CD4-positive, alpha-beta memory T cell (primary cell): ENCODE results near the gene OAF. TPM values are rescaled to one million over a fixed set of nuclear protein-coding genes. Genes with fewer than 3 reads are reported as not detected.

Source experiments
- CTCF ChIA-PET: fragments of 350-600 bp; sonication (Branson Sonifier 250); formaldehyde crosslinking; loops from one replicate; lab custom pipeline; 2021; ENCODE audit warnings: inconsistent platforms; ENCODE audit not compliant: partially characterized antibody; lab: Charles Lee
- POLR2A ChIA-PET: fragments of 350-600 bp; sonication (Branson Sonifier 250); formaldehyde crosslinking; loops from one replicate; lab custom pipeline; 2021; ENCODE audit not compliant: partially characterized antibody; lab: Charles Lee
- DNase-seq, 5 donors: peaks; one replicate each; pipeline versions ENCODE4 v3.0.0 to v3.0.0-alpha.2; 2020 to 2022; ENCODE audit warnings: mixed read lengths in 1 of 5
- H3K27ac ChIP-seq: one replicate; pipeline ENCODE4 v1.7.0; 2013; ENCODE audit warnings: low read depth, low read length
- H3K27me3 ChIP-seq: 2 replicates; pipeline ENCODE4 v1.7.0; 2013; ENCODE audit warnings: mild to moderate bottlenecking, low read length, moderate library complexity; ENCODE audit not compliant: insufficient read depth
- H3K36me3 ChIP-seq: 2 replicates; pipeline ENCODE4 v1.7.0; 2013; ENCODE audit warnings: mild to moderate bottlenecking, low read length, moderate library complexity; ENCODE audit not compliant: insufficient read depth
- H3K4me1 ChIP-seq: 2 replicates; pipeline ENCODE4 v1.7.0; 2013; ENCODE audit warnings: mild to moderate bottlenecking, low read length, moderate library complexity; ENCODE audit not compliant: insufficient read depth
- H3K4me3 ChIP-seq, 2 donors: one replicate each; pipeline ENCODE4 v1.7.0; 2013; ENCODE audit warnings: low read length in 2 of 2, mild to moderate bottlenecking in 1 of 2
- H3K9me3 ChIP-seq, 2 donors: one replicate each; pipeline ENCODE4 v1.7.0; 2013; ENCODE audit warnings: low read length in 2 of 2, control low read depth in 1 of 2; ENCODE audit not compliant: control insufficient read depth in 1 of 2
- H3K27ac Mint-ChIP-seq, 7 donors: one replicate each; pipeline ENCODE4 v1.8.0; 2020 to 2021; ENCODE audit warnings: mixed read lengths in 7 of 7, mild to moderate bottlenecking in 6 of 7, inconsistent platforms in 3 of 7, moderate library complexity in 3 of 7
- H3K27me3 Mint-ChIP-seq, 2 donors: one replicate each; pipeline ENCODE4 v1.8.0; 2020 to 2021; ENCODE audit warnings: mixed read lengths in 2 of 2
- H3K36me3 Mint-ChIP-seq, 2 donors: one replicate each; pipeline ENCODE4 v1.8.0; 2020 to 2021; ENCODE audit warnings: mixed read lengths in 2 of 2, inconsistent platforms in 1 of 2, mild to moderate bottlenecking in 1 of 2
- H3K4me1 Mint-ChIP-seq, 4 donors: one replicate each; pipeline ENCODE4 v1.8.0; 2020 to 2021; ENCODE audit warnings: mixed read lengths in 4 of 4, mild to moderate bottlenecking in 1 of 4
- H3K4me3 Mint-ChIP-seq, 8 donors: one replicate each; pipeline ENCODE4 v1.8.0; 2020 to 2021; ENCODE audit warnings: mixed read lengths in 8 of 8, mild to moderate bottlenecking in 7 of 8, moderate library complexity in 6 of 8, inconsistent platforms in 3 of 8
- H3K9me3 Mint-ChIP-seq, 8 donors: one replicate each; pipeline ENCODE4 v1.8.0; 2020 to 2021; ENCODE audit warnings: mixed read lengths in 8 of 8, mild to moderate bottlenecking in 5 of 8, inconsistent platforms in 3 of 8, moderate library complexity in 1 of 8
- intact Hi-C: fragments of 100-400 bp; cut with micrococcal nuclease; formaldehyde crosslinking; loops from one replicate; pipeline ENCODE4 v1.15.1; 2023
- polyA plus RNA-seq, 2 donors: library from polyadenylated mRNA; unstranded; fragments of 300-500 nt; fragmentation: Illumina TruSeq; gene quantifications; one replicate each; pipeline ENCODE4 v1.2.3, GENCODE V29; 2021
- total RNA-seq, 2 experiments: library from RNA; stranded (reverse); gene quantifications; one replicate each; pipeline ENCODE4 v1.2.3, GENCODE V29; 2021

OAF gene
- total and polyA plus RNA-seq, 4 experiments from 2014 or later: 1.3 to 2.6 (median 1.7) TPM

GRCh38 chr11:120238968-120239620, 28.3 kb downstream of the OAF start:
- Mint-ChIP-seq H3K4me1 (no peaks in the 10 kb centered on the region), H3K9me3 (no peaks in the 10 kb centered on the region), H3K36me3 (no peaks in the 10 kb centered on the region), H3K27me3 (peaks cover 39 to 48% of the 10 kb centered on the region in 2 donors), H3K27ac (peak overlapping the region in 1 of 7 donors; percentile 53), H3K4me3 (no peak overlapping the region)
- no peak for DNase-seq
- no peak overlapping the region for H3K4me3 ChIP-seq
- CTCF ChIA-PET: no interaction called here
- H3K9me3 ChIP-seq: no peaks in the 10 kb centered on the region
- H3K27me3 ChIP-seq: peaks cover 3% of the 10 kb centered on the region
- POLR2A ChIA-PET: no interaction called here
- no peaks in the 10 kb centered on the region for H3K4me1 ChIP-seq
- intact Hi-C loops: loop anchor here (5.0 kb wide), 1 partner anchor 873 kb away; no protein-coding TSS in a partner anchor
- H3K36me3 ChIP-seq: no peaks in the 10 kb centered on the region
- H3K27ac ChIP-seq: no peak overlapping the region

- Histone ChIP-seq H3K36me3 (no peaks in the 10 kb centered on the region), H3K27ac (no peak within 1 kb of the TSS), H3K4me1 (no peaks in the 10 kb centered on the region), H3K4me3 (no peak within 1 kb of the TSS), H3K9me3 (no peaks in the 10 kb centered on the region), H3K27me3 (peaks cover 3% of the 10 kb centered on the region)
- H3K9me3 Mint-ChIP-seq: no peaks in the 10 kb centered on the region
- no peaks in the 10 kb centered on the region for H3K4me1 Mint-ChIP-seq
- POLR2A ChIA-PET: no interaction called here
- no peaks in the 10 kb centered on the region for H3K36me3 Mint-ChIP-seq
- intact Hi-C loops: loop anchor here (5.0 kb wide), 1 partner anchor 872 kb away; no protein-coding TSS in a partner anchor
- DNase-seq: no peak
- CTCF ChIA-PET: interaction anchor here (0.7 kb wide), 1 partner anchor 63 kb away, joined by 3 read pairs; no protein-coding TSS in a partner anchor
- no peak within 1 kb of the TSS for H3K4me3 Mint-ChIP-seq
- H3K27me3 Mint-ChIP-seq: peaks cover 35 to 46% of the 10 kb centered on the region in 2 donors
- peak within 1 kb of the TSS in 1 of 7 donors; percentile 53 for H3K27ac Mint-ChIP-seq
These were observed 29.1 kb downstream of the OAF start, which contains the start of gene POU2F3 for GRCh38 chr11:120239713-120240640. Gene POU2F3, plus strand, starts transcription at chr11:120240140. Its CDS starts 204 bp downstream, at chr11:120240344.

DNA sequence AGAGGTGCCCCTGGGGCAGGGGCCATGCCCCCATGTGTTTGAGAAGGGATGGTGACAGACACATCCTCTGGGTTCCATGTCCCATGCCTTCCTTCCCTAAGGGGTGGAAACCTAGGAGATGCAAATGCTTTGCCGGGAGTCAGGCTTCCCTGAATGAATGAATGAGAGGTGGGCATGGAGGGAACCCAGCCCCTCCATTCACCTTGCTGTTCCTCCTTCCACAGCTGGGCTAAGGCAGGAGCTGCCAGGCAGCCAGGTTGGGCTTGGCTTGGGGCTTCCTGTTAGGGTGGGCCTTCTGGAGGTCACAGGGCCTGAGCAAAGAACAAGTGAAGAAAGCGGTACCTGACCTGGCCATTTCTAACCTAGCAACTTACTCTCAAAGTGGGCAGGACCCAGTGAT, 30.0 kb downstream of the OAF start:
- Mint-ChIP-seq H3K4me1 (no peaks in the 10 kb centered on the region), H3K4me3 (no peak overlapping the region), H3K9me3 (no peaks in the 10 kb centered on the region), H3K27ac (no peak overlapping the region), H3K27me3 (peaks cover 39 to 45% of the 10 kb centered on the region in 2 donors), H3K36me3 (no peaks in the 10 kb centered on the region)
- no peaks in the 10 kb centered on the region for H3K4me1 ChIP-seq
- H3K9me3 ChIP-seq: no peaks in the 10 kb centered on the region
- CTCF ChIA-PET: interaction anchor here (0.7 kb wide), 1 partner anchor 62 kb away, joined by 3 read pairs; no protein-coding TSS in a partner anchor
- no peak overlapping the region for H3K27ac ChIP-seq
- intact Hi-C loops: no loop called here
- DNase-seq: no peak
- peaks cover 3% of the 10 kb centered on the region for H3K27me3 ChIP-seq
- POLR2A ChIA-PET: no interaction called here
- no peaks in the 10 kb centered on the region for H3K36me3 ChIP-seq
- H3K4me3 ChIP-seq: no peak overlapping the region

DNA sequence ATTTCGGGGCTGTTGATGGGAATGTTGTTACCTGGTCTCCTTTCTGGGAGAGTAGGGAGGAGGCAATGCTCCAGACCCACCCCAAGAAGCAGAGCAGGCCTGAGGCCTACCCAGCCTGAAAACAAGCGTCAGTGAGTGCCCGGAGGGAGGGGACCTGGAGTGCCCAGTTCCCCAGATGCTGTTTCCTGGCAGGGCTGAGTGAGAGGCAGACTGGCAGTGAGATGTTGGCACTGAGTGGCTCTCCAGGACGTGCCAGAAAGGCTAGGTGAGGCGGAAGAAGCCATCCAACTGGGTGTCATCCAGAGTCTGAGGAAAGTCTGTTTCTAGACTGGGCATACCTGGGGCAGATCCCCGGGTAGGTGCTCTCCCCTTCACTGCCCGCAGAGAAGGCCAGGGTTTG, 30.4 kb downstream of the OAF start:
- Mint-ChIP-seq H3K4me1 (no peaks in the 10 kb centered on the region), H3K27ac (no peak overlapping the region), H3K4me3 (peak overlapping the region in 1 of 8 donors; percentile 35), H3K36me3 (no peaks in the 10 kb centered on the region), H3K9me3 (no peaks in the 10 kb centered on the region), H3K27me3 (peaks cover 39 to 45% of the 10 kb centered on the region in 2 donors)
- CTCF ChIA-PET: no interaction called here
- no peak for DNase-seq
- H3K4me1 ChIP-seq: no peaks in the 10 kb centered on the region
- no peaks in the 10 kb centered on the region for H3K36me3 ChIP-seq
- intact Hi-C loops: no loop called here
- H3K9me3 ChIP-seq: no peaks in the 10 kb centered on the region
- H3K4me3 ChIP-seq: no peak overlapping the region
- POLR2A ChIA-PET: no interaction called here
- no peak overlapping the region for H3K27ac ChIP-seq
- peaks cover 3% of the 10 kb centered on the region for H3K27me3 ChIP-seq

DNA sequence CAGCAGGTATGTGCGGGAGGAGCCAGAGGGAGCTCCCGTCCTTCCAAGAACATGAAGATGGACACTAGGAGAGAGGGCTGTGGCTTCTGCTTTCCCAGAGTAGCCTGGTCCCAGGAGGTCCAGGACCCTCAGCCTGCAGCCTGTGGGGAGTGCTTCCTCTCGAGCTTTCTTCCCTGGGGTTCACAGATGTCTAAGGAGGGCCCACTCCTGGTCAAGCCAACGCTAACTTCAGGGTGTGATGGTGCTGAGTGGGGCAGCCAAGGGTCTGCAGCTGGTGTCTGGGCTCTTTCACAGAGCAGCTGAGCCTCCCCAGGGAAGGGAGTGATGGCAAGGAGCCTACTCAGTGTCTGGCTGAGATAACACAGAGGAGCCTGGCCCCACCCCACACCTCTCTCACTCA, 32.4 kb downstream of the OAF start:
- intact Hi-C loops: no loop called here
- CTCF ChIA-PET: no interaction called here
- no peak overlapping the region for H3K4me3 Mint-ChIP-seq

DNA sequence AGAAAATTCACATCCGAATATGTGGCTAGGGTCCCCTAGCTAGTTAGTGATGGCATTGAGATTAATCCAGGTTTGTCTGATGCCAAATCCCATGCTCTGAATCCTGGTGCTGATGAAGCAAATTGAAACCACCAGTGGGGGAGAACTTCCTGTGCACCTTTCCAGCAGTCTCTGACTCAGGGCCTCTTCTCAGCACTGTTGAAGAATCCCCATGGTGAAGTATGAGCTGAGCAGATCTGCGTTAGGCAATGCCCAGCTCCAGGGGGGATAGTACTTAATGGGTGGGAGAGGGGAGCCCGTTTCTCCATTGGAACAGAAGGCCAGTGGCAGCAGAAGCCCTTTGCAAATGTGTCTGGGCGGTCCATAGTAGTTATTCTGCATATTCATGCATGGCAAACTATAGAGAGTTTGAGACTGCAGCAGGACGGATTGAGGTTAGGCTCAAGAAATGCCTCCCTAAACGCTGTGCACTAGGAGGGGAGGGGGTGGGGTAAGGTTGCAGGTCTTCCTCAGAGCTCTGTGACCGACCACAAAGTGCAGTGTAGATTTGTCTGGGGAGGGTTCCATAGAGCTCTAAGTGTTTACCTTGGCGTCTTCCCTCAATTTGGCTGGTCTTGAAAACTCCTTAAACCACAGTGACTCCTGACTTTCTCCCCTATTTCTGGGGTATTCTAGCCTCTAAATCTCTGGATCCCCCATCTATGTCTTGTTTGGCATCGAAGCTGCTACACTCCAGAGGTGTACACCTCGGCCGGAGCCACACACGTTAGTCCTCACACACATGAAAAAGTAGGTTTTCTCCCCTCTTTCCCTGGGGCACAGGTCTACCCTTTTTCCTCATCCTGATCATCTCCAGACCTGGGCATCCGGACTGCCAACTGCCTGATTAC, 33.9 kb downstream of the OAF start:
- ChIA-PET POLR2A (no interaction called here), CTCF (interaction anchor here (1.0 to 2.2 kb wide), 2 partner anchors 9 to 11 kb away, joined by 3 to 6 read pairs; no protein-coding TSS in a partner anchor)
- Histone ChIP-seq H3K4me3 (no peak overlapping the region), H3K36me3 (no peaks in the 10 kb centered on the region), H3K27ac (no peak overlapping the region), H3K9me3 (no peaks in the 10 kb centered on the region), H3K4me1 (peaks cover 15% of the 10 kb centered on the region), H3K27me3 (peaks cover 7% of the 10 kb centered on the region)
- Mint-ChIP-seq H3K4me1 (peaks cover 2 to 13% (median 7%) of the 10 kb centered on the region in 4 donors), H3K9me3 (no peaks in the 10 kb centered on the region), H3K4me3 (no peak overlapping the region), H3K27me3 (peaks cover 27 to 28% of the 10 kb centered on the region in 2 donors), H3K36me3 (no peaks in the 10 kb centered on the region), H3K27ac (no peak overlapping the region)
- intact Hi-C loops: no loop called here
- DNase-seq: no peak

More for the DNA sequence above, 32.4 kb downstream of the OAF start:
- Histone ChIP-seq H3K9me3 (no peaks in the 10 kb centered on the region), H3K4me3 (no peak overlapping the region), H3K27me3 (peaks cover 7% of the 10 kb centered on the region), H3K36me3 (no peaks in the 10 kb centered on the region), H3K27ac (no peak overlapping the region), H3K4me1 (peaks cover 5% of the 10 kb centered on the region)
- no peak for DNase-seq
- H3K27me3 Mint-ChIP-seq: peaks cover 37 to 38% of the 10 kb centered on the region in 2 donors
- no peak overlapping the region for H3K27ac Mint-ChIP-seq
- POLR2A ChIA-PET: no interaction called here
- no peaks in the 10 kb centered on the region for H3K36me3 Mint-ChIP-seq
- peaks cover 0 to under 1% (median under 1%) of the 10 kb centered on the region in 4 donors for H3K4me1 Mint-ChIP-seq
- H3K9me3 Mint-ChIP-seq: no peaks in the 10 kb centered on the region
